GM19035 (cell line): ENCODE measurements around the gene ZNRF1.
"Not testable (repeated sequence)": the region's sequence is repeated elsewhere in the genome, so short reads cannot be mapped to it uniquely, and the experiment has no call there.

ENCODE experiments used
- ATAC-seq: cut with Tn5 transposase; IDR thresholded peaks from one replicate; pipeline ENCODE4 v1.9.1; 2021; ENCODE audit not compliant: unreplicated experiment

The ZNRF1 gene

DNA sequence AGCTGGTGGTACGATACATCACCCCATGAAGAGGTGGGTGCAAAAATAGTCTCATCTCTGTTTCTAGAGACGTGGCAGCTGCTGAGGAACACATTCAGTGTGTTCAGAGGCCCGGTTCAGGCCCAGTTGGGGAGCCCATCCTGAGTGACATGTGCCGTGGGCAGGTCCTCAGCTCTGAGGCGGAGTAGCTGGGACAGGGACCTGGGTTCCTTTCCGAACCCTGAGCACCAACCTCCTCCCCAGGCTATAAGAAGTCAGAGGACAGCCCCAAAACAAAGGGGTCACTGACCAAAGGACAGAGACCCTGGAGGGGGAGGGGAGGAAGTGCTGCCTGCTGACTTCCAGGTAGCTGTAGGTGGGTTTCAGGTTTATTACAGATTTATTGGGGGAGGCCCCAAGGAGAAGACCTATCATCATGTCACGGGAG is 112.7 kb downstream of the ZNRF1 start:
- no peak for ATAC-seq

- no peak for ATAC-seq
Measured at GRCh38 chr16:75111961-75112733, 113.3 kb downstream of the ZNRF1 start.

DNA sequence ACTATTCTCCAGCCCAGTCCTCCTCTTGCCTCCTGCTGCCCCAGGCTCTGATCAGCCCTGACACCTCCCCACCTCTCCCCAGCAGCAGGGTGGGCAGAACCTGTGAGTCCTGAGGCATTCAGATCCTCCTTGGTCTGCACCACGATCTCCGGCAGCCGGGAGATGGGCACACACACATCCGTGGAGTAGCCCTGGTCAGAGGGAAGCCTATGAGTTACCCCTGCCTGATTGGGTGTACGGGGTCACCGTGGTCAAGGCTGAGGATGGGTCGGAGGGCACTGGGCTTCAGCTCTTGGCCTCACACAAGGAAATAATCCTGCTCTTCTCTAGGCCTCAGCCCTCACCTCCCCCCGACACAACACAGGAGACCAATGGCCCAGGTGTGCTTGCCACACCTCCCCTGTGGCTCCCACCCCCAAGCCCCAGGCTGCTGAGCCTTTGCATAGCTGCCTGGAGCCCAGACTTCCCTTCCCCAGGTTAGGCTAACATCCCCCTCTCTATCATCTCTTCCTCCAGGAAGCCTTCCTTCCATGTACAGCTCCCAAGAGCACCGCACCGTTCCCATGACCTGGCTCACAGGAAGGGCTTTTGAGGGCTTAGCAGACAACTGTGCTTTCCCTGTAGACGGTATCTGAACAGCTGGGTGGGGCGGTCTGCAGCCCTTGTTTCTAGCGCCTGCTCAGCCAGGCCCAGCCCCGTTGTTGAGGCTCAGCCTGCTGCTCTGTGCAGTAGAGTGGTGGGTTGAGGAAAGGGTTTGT is 114.1 kb downstream of the ZNRF1 start:
- no peak for ATAC-seq

DNA sequence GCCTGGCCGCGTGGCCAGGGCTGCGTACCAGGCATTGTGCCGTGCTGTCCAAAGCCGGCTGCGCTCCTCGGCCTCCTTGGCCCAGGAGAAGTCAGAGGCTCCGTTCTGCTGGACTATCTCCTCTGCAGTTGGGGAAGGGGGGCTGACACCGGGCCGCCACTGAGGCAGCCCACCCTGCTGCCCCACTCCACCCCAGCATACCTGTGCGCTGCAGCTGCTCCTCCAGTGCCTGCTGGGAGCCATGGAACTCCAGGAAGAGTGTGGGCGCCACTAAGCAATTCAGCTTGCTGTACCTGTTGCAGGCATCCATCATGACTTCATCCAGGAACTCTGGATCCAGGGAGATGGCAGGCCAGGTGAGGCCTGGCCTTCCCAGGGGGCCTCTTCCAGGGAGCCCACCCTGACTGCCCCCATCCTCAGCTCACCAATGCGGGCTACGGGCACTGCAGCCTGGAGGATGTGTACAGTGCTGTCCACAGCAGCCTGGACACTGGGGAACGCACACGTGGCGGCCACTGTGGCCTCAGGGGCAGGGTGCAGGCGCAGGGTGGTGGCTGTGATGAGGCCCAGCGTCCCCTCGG is 114.8 kb downstream of the ZNRF1 start:
- no peak for ATAC-seq

DNA sequence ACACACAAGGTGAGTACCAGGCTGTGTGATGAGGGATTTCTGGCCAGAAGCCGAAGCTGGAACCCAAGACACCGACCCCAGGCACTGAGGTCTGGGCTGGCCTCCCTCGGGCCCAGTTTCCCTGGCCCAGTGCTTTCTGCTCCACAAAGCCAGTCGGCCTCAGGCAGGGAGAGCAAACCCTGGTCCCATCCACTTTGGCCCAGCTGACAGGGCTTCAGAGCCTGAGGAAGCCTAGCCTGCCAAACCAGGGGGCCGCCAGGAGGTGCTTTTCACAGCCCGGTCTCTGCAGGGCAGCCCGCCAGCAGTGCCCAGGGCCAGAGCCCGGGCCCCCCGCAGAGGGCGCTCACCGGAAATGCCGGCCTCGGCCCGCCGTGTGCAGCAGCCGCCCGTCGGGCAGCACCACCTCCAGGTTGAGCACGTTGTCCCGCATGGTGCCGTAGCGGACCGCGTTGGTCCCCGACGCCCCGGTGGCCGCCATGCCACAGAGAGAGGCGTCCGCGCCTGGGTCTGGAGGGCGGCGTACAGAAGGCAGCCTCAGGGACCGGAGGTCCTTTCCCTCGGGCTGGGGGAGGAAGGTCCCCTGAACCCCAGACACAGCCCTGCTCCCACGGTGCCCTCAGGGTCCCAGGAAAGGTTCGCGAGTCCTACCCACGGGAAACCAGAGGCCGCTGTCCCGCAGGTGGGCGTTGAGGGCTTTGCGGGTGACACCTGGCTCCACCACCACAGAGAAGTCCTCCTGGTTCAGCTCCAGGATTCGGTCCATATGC is 115.5 kb downstream of the ZNRF1 start:
- ATAC-seq = no peak

- ATAC-seq = no peak
Measured at GRCh38 chr16:75114946-75115825, 116.4 kb downstream of the ZNRF1 start.

- ATAC-seq = no peak
Measured at GRCh38 chr16:75116081-75116910, 117.5 kb downstream of the ZNRF1 start, which contains the start of gene LDHD. LDHD (minus strand) TSS chr16:75116780; CDS start chr16:75116720, 60 bp downstream.

DNA sequence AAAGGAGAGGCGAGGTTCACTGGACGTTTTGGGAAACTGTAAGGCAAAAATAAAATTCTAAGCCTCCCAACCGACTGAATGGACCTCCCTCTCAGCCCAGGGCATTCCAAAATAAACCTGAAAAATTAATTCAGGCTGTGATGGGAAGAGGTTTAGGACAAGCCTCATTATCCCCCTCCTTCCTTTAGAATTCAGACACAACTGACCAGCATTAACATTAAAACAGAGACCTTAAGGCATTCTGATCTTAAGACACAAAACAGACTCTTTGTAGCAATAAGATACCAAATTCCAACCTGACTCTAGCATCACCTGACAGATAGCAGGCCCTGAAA is 118.1 kb downstream of the ZNRF1 start:
- ATAC-seq = no peak

DNA sequence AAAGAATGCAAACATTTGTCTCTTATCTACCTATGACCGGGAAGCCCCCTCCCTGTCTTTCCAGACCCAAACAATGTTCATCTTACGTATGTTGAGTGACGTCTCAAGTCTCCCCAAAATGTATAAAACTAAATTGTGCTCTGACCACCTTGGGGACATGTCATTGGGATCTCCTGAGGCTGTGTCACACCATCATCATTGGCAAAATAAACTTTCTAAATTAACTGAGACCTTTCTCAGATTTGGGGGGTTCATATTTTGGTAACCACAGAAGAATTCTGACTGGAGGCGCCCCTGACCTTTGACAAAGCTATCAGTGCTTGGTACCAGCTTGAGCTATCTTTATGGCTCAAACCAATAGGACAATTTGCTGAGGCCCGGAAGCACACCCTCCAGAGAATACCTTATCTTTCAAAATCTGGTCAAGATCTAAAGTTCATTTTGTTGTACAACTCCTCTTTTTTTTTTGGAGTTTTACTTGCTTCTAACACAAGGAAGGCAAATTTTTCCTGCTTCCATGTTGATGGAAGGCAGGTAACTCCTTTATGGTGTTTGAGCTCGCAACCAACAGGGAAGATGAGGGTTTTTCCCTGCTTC is 120.2 kb downstream of the ZNRF1 start:
- ATAC-seq = no peak

GRCh38 chr16:75120253-75120652 is 121.4 kb downstream of the ZNRF1 start:
- no peak for ATAC-seq

DNA sequence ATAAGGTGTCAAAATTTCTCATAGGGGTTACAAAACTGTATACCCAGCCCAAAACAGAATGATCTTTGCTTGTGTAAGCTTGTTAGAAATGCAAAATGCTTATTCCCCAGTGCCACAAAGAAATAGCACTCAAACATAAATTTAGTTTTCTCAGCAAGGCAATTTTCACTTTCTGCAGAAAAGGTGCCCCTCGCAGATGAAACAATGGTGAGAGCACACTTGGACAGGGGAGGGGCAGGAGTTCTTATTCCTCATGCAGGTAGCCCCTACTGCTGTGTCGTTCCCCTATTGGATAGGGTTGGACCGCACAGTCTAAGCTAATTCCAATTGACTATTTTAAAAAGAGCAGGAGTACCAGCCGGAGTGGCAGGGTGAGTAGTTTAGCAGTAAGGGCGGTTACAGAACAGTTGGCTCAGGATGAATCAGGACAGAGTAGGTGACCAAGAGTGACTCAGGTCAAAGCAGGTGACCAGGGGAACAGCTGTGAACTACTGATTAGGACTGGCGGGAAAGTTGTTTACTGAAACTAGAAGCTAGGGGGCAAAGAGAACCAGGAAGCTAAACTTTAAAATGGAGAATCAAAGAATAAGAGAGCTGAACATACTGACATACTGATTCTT is 123.2 kb downstream of the ZNRF1 start:
- ATAC-seq = no peak

DNA sequence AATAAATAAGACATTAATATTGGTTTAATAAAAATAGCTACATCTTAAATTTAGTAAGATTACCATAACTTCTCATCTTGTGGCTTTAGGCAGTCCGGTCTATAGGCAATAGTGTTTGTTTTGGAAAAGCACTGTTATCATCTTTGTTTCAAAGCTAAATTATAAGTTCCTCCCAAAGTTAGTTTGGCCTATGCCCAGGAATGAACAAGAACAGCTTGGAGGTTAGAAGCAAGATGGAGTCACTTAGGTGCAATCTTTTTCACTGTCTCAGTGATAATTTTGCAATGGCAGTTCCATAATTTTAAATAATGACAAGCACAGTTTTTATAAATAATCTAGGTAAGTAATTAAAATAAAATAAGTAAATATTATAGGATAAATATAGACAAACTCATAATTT is 123.8 kb downstream of the ZNRF1 start:
- no peak for ATAC-seq

DNA sequence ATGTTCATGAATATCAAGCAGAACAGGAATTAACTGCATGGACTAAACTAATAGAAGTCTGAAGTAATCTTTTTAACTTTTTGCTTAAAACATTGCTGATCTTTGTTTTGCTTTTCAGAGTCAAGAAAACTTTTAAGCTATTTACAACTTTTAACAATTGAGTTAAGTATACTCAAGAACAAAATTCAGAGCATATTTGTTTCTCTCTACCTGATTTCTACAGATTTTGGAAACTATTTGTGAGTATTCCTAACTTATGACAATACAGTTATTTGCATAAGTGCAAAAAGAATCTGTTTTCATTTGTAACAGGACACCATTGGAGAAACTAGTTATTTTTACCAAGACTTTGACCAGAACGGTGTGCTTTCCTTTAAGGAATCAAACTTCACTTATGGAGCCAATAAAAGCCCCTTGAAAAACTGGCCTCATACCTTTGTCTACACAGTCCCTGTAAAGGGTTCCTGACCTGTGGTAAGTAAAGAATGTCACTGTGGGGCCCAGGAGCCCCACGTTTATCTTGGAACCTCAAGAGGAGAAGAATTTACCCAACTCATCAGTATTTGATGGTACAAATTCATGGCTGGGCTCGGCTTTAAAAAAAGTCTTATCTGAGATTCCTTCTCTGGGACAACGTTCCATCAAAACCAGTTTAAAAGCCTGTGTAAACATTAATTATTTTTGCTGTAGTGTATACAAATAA is 129.0 kb downstream of the ZNRF1 start:
- no peak for ATAC-seq

DNA sequence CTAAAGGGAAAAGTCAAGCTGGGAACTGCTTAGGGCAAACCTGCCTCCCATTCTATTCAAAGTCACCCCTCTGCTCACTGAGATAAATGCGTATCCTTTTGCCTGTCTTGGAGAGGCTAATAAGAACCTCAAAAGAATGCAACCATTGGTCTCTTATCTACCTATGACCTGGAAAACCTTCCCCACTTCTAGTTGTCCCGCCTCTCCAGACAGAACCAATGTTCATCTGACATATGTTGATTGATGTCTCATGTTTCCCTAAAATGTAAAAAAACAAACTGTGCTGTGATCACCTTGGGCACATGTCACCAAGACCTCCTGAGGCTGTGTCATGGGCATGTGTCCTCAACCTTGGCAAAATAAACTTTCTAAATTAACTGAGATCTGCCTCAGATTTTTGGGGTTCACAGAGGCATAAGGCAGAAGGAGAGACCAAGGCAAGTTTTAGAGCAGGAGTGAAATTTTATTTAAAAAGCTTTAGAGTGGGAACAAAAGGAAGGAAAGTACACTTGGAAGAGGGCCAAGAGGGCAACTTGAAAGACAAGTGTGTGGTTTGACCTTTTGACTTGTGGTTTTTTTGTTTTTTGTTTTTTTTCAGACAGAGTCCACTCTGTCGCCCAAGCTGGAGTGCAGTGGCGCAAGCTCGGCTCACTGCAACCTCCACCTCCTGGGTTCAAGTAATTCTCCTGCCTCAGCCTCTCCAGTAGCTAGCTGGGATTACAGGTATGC is 130.8 kb downstream of the ZNRF1 start:
- ATAC-seq = not testable (repeated sequence)

GRCh38 chr16:75130150-75130771 is 131.4 kb downstream of the ZNRF1 start:
- no peak for ATAC-seq

- no peak for ATAC-seq
Measured at GRCh38 chr16:75131081-75131480, 132.3 kb downstream of the ZNRF1 start.

DNA sequence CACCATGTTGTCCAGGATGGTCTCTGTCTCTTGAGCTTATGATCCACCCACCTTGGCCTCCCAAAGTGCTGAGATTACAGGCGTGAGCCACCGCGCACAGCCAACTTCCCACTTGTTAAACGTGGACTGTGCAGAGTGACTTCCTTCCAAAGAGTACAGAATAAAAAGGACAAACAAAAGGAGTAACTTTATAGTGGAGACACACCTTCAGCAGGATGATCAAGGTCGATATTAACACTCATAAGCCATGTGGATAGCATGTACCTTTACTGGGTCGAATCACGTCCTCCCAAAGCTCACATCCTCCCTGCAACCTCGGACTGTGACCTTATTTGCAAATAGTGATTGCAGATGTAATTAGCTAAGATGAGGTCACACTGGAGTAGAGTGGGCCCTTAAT is 139.4 kb downstream of the ZNRF1 start:
- no peak for ATAC-seq
